IMR-90 (cell line): ENCODE measurements around the gene LIMS1. TPM values are rescaled to one million over a fixed set of nuclear protein-coding genes. Genes with fewer than 3 reads are reported as not detected.

Experiments used
- ATAC-seq: fragments of 200-7000 bp; cut with Tn5 transposase; 2 replicates; pipeline ENCODE4 v1.9.1; 2020; ENCODE audit warnings: low read depth, mild to moderate bottlenecking, moderate library complexity
- BruUV-seq: library from RNA; stranded (reverse); fragments of 400-500 nt; replicated peaks from 2 replicates; lab custom pipeline; 2021; lab: Mats Ljungman, UMichigan
- CTCF ChIA-PET: fragments of 300-600 bp; formaldehyde crosslinking; extraction: SDS; loops from one replicate; lab custom pipeline; 2021; ENCODE audit warnings: antibody characterized with exemption; lab: Yijun Ruan, JAX
- POLR2A ChIA-PET: fragments of 300-600 bp; sonication (Branson Sonifier 250); formaldehyde crosslinking; loops from one replicate; lab custom pipeline; 2022; ENCODE audit warnings: antibody characterized with exemption; ENCODE audit not compliant: unreplicated experiment; lab: Charles Lee
- DNase-seq: peaks from one replicate; pipeline ENCODE4 v3.0.0; 2013
- H2AFZ ChIP-seq: replicated peaks from 2 replicates; pipeline ENCODE3; 2013; ENCODE audit warnings: low read length, mild to moderate bottlenecking; ENCODE audit not compliant: poor library complexity
- H2AK5ac ChIP-seq: 2 replicates; pipeline ENCODE4 v1.6.1; 2013; ENCODE audit warnings: low read depth, low read length, inconsistent platforms
- H2AK9ac ChIP-seq: replicated peaks from 2 replicates; pipeline ENCODE3; 2013; ENCODE audit warnings: mild to moderate bottlenecking, low read depth, low read length, moderate library complexity; ENCODE audit not compliant: poor library complexity
- H2BK120ac ChIP-seq: 2 replicates; pipeline ENCODE4 v1.6.1; 2013; ENCODE audit warnings: low read depth, low read length, inconsistent platforms
- H2BK15ac ChIP-seq: 3 replicates; pipeline ENCODE4 v1.6.1; 2013; ENCODE audit warnings: low read depth, low read length, inconsistent platforms
- H2BK20ac ChIP-seq: 2 replicates; pipeline ENCODE4 v1.6.1; 2013; ENCODE audit warnings: low read depth, mild to moderate bottlenecking, inconsistent platforms, low read length, moderate library complexity
- H2BK5ac ChIP-seq: 2 replicates; pipeline ENCODE4 v1.6.1; 2013; ENCODE audit warnings: mild to moderate bottlenecking, low read depth, low read length, inconsistent platforms; ENCODE audit not compliant: poor library complexity, severe bottlenecking
- H3K14ac ChIP-seq: replicated peaks from 2 replicates; pipeline ENCODE4 v1.6.1; 2013; ENCODE audit warnings: low read depth, low read length, inconsistent platforms
- H3K18ac ChIP-seq: 2 replicates; pipeline ENCODE4 v1.6.1; 2013; ENCODE audit warnings: low read depth, low read length, control low read depth
- H3K23ac ChIP-seq: 2 replicates; pipeline ENCODE4 v1.6.1; 2013; ENCODE audit warnings: low read depth, low read length, inconsistent platforms
- H3K27ac ChIP-seq: 2 replicates; pipeline ENCODE4 v1.5.1; 2013; ENCODE audit warnings: mild to moderate bottlenecking, control low read depth, low read length; ENCODE audit not compliant: insufficient read depth
- H3K27me3 ChIP-seq: 2 replicates; pipeline ENCODE4 v1.6.1; 2013; ENCODE audit warnings: low read length; ENCODE audit not compliant: control insufficient read depth, insufficient read depth
- H3K36me3 ChIP-seq: 2 replicates; pipeline ENCODE4 v1.6.1; 2013; ENCODE audit warnings: low read length, mixed read lengths; ENCODE audit not compliant: control insufficient read depth, insufficient read depth
- H3K4ac ChIP-seq: 2 replicates; pipeline ENCODE4 v1.6.1; 2013; ENCODE audit warnings: low read depth, low read length, inconsistent platforms
- H3K4me1 ChIP-seq: 2 replicates; pipeline ENCODE4 v1.6.1; 2013; ENCODE audit warnings: low read length, mixed read lengths; ENCODE audit not compliant: control insufficient read depth, insufficient read depth
- H3K4me2 ChIP-seq: 2 replicates; pipeline ENCODE4 v1.6.1; 2013; ENCODE audit warnings: low read depth, mild to moderate bottlenecking, control low read depth, low read length, moderate library complexity
- H3K4me3 ChIP-seq: 2 replicates; pipeline ENCODE4 v1.5.1; 2013; ENCODE audit warnings: low read depth, mild to moderate bottlenecking, control low read depth, low read length, moderate library complexity; ENCODE audit not compliant: insufficient read depth
- H3K56ac ChIP-seq: 2 replicates; pipeline ENCODE4 v1.6.1; 2013; ENCODE audit warnings: low read length, inconsistent platforms; ENCODE audit not compliant: insufficient read depth; ENCODE audit errors: extremely low read depth
- H3K79me1 ChIP-seq, 2 experiments: 2 replicates each; pipeline ENCODE4 v1.6.1; 2013; ENCODE audit warnings: low read length in 2 of 2, inconsistent platforms in 1 of 2, low read depth in 1 of 2
- H3K9ac ChIP-seq: 2 replicates; pipeline ENCODE4 v1.6.1; 2013; ENCODE audit warnings: low read depth, low read length, control low read depth
- H3K9me1 ChIP-seq: 2 replicates; pipeline ENCODE4 v1.6.1; 2013; ENCODE audit warnings: low read length, inconsistent platforms; ENCODE audit not compliant: insufficient read depth
- H3K9me3 ChIP-seq: 2 replicates; pipeline ENCODE4 v1.6.1; 2013; ENCODE audit warnings: low read length; ENCODE audit not compliant: control insufficient read depth, insufficient read depth
- H4K20me1 ChIP-seq: 2 replicates; pipeline ENCODE4 v1.6.1; 2013; ENCODE audit warnings: low read length, inconsistent platforms; ENCODE audit not compliant: insufficient read depth
- H4K5ac ChIP-seq: 2 replicates; pipeline ENCODE4 v1.6.1; 2013; ENCODE audit warnings: mild to moderate bottlenecking, low read depth, low read length, control low read depth
- H4K8ac ChIP-seq, 2 experiments: 2 replicates each; pipeline ENCODE4 v1.6.1; 2013; ENCODE audit warnings: low read depth in 2 of 2, low read length in 2 of 2, control low read depth in 1 of 2, inconsistent platforms in 1 of 2
- H4K91ac ChIP-seq: 2 replicates; pipeline ENCODE4 v1.6.1; 2013; ENCODE audit warnings: low read depth, low read length, inconsistent platforms; ENCODE audit not compliant: insufficient read depth
- BHLHE40 ChIP-seq: fragments of 150-350 bp; IDR thresholded peaks from 2 replicates; pipeline ENCODE4 v1.6.1; 2016; ENCODE audit warnings: mild to moderate bottlenecking, low read depth, low read length
- CEBPB ChIP-seq: IDR thresholded peaks from 2 replicates; pipeline ENCODE4 v1.6.1; 2012; ENCODE audit warnings: low read depth, low read length, improper control_type of control experiment
- CHD1 ChIP-seq: IDR thresholded peaks from 2 replicates; pipeline ENCODE4 v1.6.1; 2012; ENCODE audit warnings: low read depth, low read length, improper control_type of control experiment
- FOS ChIP-seq: fragments of 150-350 bp; IDR thresholded peaks from 2 replicates; pipeline ENCODE4 v1.6.1; 2016; ENCODE audit warnings: low read depth, low read length
- MAFK ChIP-seq: IDR thresholded peaks from 2 replicates; pipeline ENCODE4 v1.6.1; 2012; ENCODE audit warnings: low read depth, low read length, improper control_type of control experiment
- MXI1 ChIP-seq: IDR thresholded peaks from 2 replicates; pipeline ENCODE4 v1.6.1; 2012; ENCODE audit warnings: low read depth, mild to moderate bottlenecking, low read length, moderate library complexity, borderline replicate concordance
- RAD21 ChIP-seq: IDR thresholded peaks from 2 replicates; pipeline ENCODE4 v1.6.1; 2012; ENCODE audit warnings: low read length, improper control_type of control experiment
- USF2 ChIP-seq: fragments of 150-350 bp; IDR thresholded peaks from 2 replicates; pipeline ENCODE4 v1.6.1; 2017; ENCODE audit warnings: mild to moderate bottlenecking, antibody characterized with exemption, low read length, low read depth
- WGBS, 2 experiments: methylation state at CpG; one replicate each; pipeline versions ENCODE4 v1.1.5 to v1.1.7; 2013; ENCODE audit warnings: missing lambda C conversion rate in 2 of 2; ENCODE audit not compliant: insufficient read length in 1 of 2; ENCODE audit errors: extremely low coverage in 2 of 2; 5-methylcytosine and 5-hydroxymethylcytosine counted together
- dilution Hi-C: fragments of 300-500 bp; cut with HindIII; formaldehyde crosslinking; loops from one replicate; pipeline ENCODE4 v1.14.3; 2018; ENCODE audit warnings: low sequenced_read_pairs; ENCODE audit not compliant: unreplicated experiment
- in situ Hi-C: fragments of 300-500 bp; cut with MboI; formaldehyde crosslinking; loops from 3 replicates; pipeline ENCODE4 v1.14.3; 2019; ENCODE audit warnings: low sequenced_read_pairs, inconsistent platforms, mixed read lengths
- intact Hi-C: fragments of 100-400 bp; cut with micrococcal nuclease; formaldehyde crosslinking; loops from 2 replicates; pipeline ENCODE4 v1.10.0; 2022
- polyA plus RNA-seq, 3 experiments: library from polyadenylated mRNA; depleted of rRNA; stranded (reverse); fragments of >200 nt; gene quantifications; 2 replicates each; pipeline ENCODE4 v1.2.3, GENCODE V29; 2012; ENCODE audit warnings: low replicate concordance in 1 of 3
- total RNA-seq: library from RNA; depleted of rRNA; stranded (reverse); fragments of >200 nt; gene quantifications from 2 replicates; pipeline ENCODE4 v1.2.3, GENCODE V29; 2012

The LIMS1 gene
- total and polyA plus RNA-seq, 2 of the 4 experiments (the other 2 are of a cell fraction): 59.1 to 131 TPM

- Histone ChIP-seq H2BK5ac (no peak overlapping the region), H4K20me1 (peaks cover 32% of the 10 kb centered on the region), H3K4me3 (no peak overlapping the region), H4K91ac (no peak overlapping the region), H3K14ac (no peak overlapping the region), H3K4me2 (no peak overlapping the region), H2BK20ac (no peak overlapping the region), H3K23ac (no peak overlapping the region), H4K5ac (no peak overlapping the region), H3K56ac (no peak overlapping the region), H3K18ac (no peak overlapping the region), H3K4me1 (peaks cover 16% of the 10 kb centered on the region), H3K9me1 (peaks cover 13% of the 10 kb centered on the region), H3K27ac (no peak overlapping the region), H3K36me3 (no peaks in the 10 kb centered on the region), H3K4ac (no peak overlapping the region), H2AFZ (no peak overlapping the region), H2AK5ac (no peak overlapping the region), H2BK15ac (no peak overlapping the region), H3K9me3 (no peaks in the 10 kb centered on the region), H2AK9ac (no peak overlapping the region), H3K27me3 (no peaks in the 10 kb centered on the region), H3K9ac (no peak overlapping the region), H2BK120ac (no peak overlapping the region), H3K79me1 (peaks cover 29 to 71% of the 10 kb centered on the region in 2 experiments), H4K8ac (no peak overlapping the region)
- dilution Hi-C loops: no loop called here
- TF ChIP-seq CEBPB: no peak
- no peak for TF ChIP-seq FOS
- no peak for TF ChIP-seq RAD21
- TF ChIP-seq MAFK: no peak
- TF ChIP-seq USF2: no peak
- TF ChIP-seq BHLHE40: no peak
- no peak for TF ChIP-seq CHD1
- no peak for TF ChIP-seq MXI1
- ChIA-PET CTCF (interaction anchor here (2.2 kb wide), 1 partner anchor 11 kb away, joined by 11 read pairs; no protein-coding TSS in a partner anchor), POLR2A (no interaction called here)
- ATAC-seq: no peak
- intact Hi-C loops: no loop called here
- in situ Hi-C loops: no loop called here
- DNase-seq: no peak
- no TSS peak for BruUV-seq
- 72% methylated on average over 2 of the region's 2 CpGs; no CpG with 5 or more reads in 1 of the 2 experiments for WGBS, 2 experiments
Observed at GRCh38 chr2:108625828-108626195, 91.5 kb downstream of the LIMS1 start.
